Calu3 (cell line): ENCODE measurements around the gene PTPRE. TPM values are rescaled to one million over a fixed set of nuclear protein-coding genes. Genes with fewer than 3 reads are reported as not detected.
"Not testable (repeated sequence)": the region's sequence is repeated elsewhere in the genome, so short reads cannot be mapped to it uniquely, and the experiment has no call there.

Source experiments
- BruUV-seq: library from RNA; stranded (reverse); fragments of 400-500 nt; replicated peaks from 2 replicates; lab custom pipeline; 2021; lab: Mats Ljungman, UMichigan
- CTCF ChIA-PET: fragments of 300-600 bp; sonication (Branson Sonifier 250); formaldehyde crosslinking; loops from one replicate; lab custom pipeline; 2022; ENCODE audit warnings: antibody characterized with exemption; lab: Charles Lee
- DNase-seq: peaks from one replicate; pipeline ENCODE4 v3.0.0; 2022
- H3K27ac Mint-ChIP-seq: one replicate; pipeline ENCODE4 v1.8.0; 2022; ENCODE audit warnings: mixed read lengths; ENCODE audit not compliant: unreplicated experiment
- H3K27me3 Mint-ChIP-seq: one replicate; pipeline ENCODE4 v1.8.0; 2022; ENCODE audit warnings: mixed read lengths; ENCODE audit not compliant: unreplicated experiment
- H3K36me3 Mint-ChIP-seq: one replicate; pipeline ENCODE4 v1.8.0; 2022; ENCODE audit warnings: mild to moderate bottlenecking, moderate library complexity, mixed read lengths; ENCODE audit not compliant: insufficient read depth, unreplicated experiment
- H3K4me1 Mint-ChIP-seq: one replicate; pipeline ENCODE4 v1.8.0; 2022; ENCODE audit warnings: mild to moderate bottlenecking, low read depth, mixed read lengths; ENCODE audit not compliant: unreplicated experiment
- H3K4me3 Mint-ChIP-seq: one replicate; pipeline ENCODE4 v1.8.0; 2022; ENCODE audit warnings: mild to moderate bottlenecking, low read depth, moderate library complexity, mixed read lengths; ENCODE audit not compliant: unreplicated experiment
- H3K9me3 Mint-ChIP-seq: one replicate; pipeline ENCODE4 v1.8.0; 2022; ENCODE audit warnings: low read depth, mixed read lengths; ENCODE audit not compliant: unreplicated experiment
- CTCF ChIP-seq: fragments of 200-600 bp; IDR thresholded peaks from one replicate; pipeline ENCODE4 v1.8.0; 2022; ENCODE audit warnings: antibody characterized with exemption; ENCODE audit not compliant: unreplicated experiment
- intact Hi-C: fragments of 100-400 bp; cut with micrococcal nuclease; formaldehyde crosslinking; loops from one replicate; pipeline ENCODE4 v1.10.0; 2022; ENCODE audit not compliant: unreplicated experiment
- total RNA-seq: library from RNA; stranded (reverse); gene quantifications from 2 replicates; pipeline ENCODE4 v1.2.3, GENCODE V29; 2022

The PTPRE gene
- total RNA-seq, 1 experiment from 2014 or later = 7.6 TPM

- intact Hi-C loops = loop anchor here (5.0 kb wide), 1 partner anchor 245 kb away; no protein-coding TSS in a partner anchor
- no peak for TF ChIP-seq CTCF
These were observed 80.8 kb downstream of the PTPRE start for GRCh38 chr10:127987467-127988380.

GRCh38 chr10:127989481-127990012 lies 82.6 kb downstream of the PTPRE start:
- intact Hi-C loops = loop anchor here (5.0 kb wide), 1 partner anchor 243 kb away; no protein-coding TSS in a partner anchor
- TF ChIP-seq CTCF = no peak
- Mint-ChIP-seq H3K27ac (peak overlapping the region; percentile 30), H3K36me3 (no peaks in the 10 kb centered on the region), H3K9me3 (no peaks in the 10 kb centered on the region), H3K4me3 (no peak overlapping the region), H3K4me1 (peaks cover 37% of the 10 kb centered on the region), H3K27me3 (no peaks in the 10 kb centered on the region)
- CTCF ChIA-PET = no interaction called here
- no peak for DNase-seq
- no TSS peak for BruUV-seq

More at GRCh38 chr10:127987467-127988380, 80.8 kb downstream of the PTPRE start:
- no peak for DNase-seq
- BruUV-seq = no TSS peak
- Mint-ChIP-seq H3K27ac (no peak overlapping the region), H3K36me3 (peaks cover 5% of the 10 kb centered on the region), H3K4me1 (peaks cover 49% of the 10 kb centered on the region), H3K9me3 (no peaks in the 10 kb centered on the region), H3K4me3 (no peak overlapping the region), H3K27me3 (no peaks in the 10 kb centered on the region)
- CTCF ChIA-PET = no interaction called here

GRCh38 chr10:127990132-127990788 lies 83.4 kb downstream of the PTPRE start:
- Mint-ChIP-seq H3K4me1 (peaks cover 32% of the 10 kb centered on the region), H3K27ac (peak overlapping the region; percentile 30)
- BruUV-seq, H3K36me3 Mint-ChIP-seq, intact Hi-C loops, H3K27me3 Mint-ChIP-seq, DNase-seq, H3K9me3 Mint-ChIP-seq, H3K4me3 Mint-ChIP-seq, CTCF ChIA-PET: not testable (repeated sequence)

- Mint-ChIP-seq H3K4me1 (peaks cover 32% of the 10 kb centered on the region), H3K27ac (peak overlapping the region; percentile 94), H3K27me3 (no peaks in the 10 kb centered on the region), H3K9me3 (no peaks in the 10 kb centered on the region), H3K4me3 (peak overlapping the region; percentile 54), H3K36me3 (no peaks in the 10 kb centered on the region)
- DNase-seq = peak; percentile 42
- TF ChIP-seq CTCF = no peak
- CTCF ChIA-PET = interaction anchor here (0.6 to 1.4 kb wide), 5 partner anchors 11 to 121 kb away, joined by 3 to 4 read pairs (median 4); partner anchors contain the start of gene PTPRE
- intact Hi-C loops = loop anchor here (1.0 kb wide), 1 partner anchor 46 kb away; no protein-coding TSS in a partner anchor
- BruUV-seq = no TSS peak
These were observed 84.1 kb downstream of the PTPRE start for GRCh38 chr10:127990846-127991542.
